ENCODE data around the gene TMTC1. TPM values are rescaled to one million over a fixed set of nuclear protein-coding genes. Genes with fewer than 3 reads are reported as not detected.

Gene TMTC1
- total RNA-seq (10 to 100 TPM; 29.3 to 82.2 (median 45.7) TPM), polyA plus RNA-seq (10 to 100 TPM in 1 of 3 donors, 1 to 10 TPM in 2; 5.1 to 24.9 (median 7.3) TPM)
- long read RNA-seq, donor 1, full-length matches to known transcripts, result 2 of 2 reads
- long read RNA-seq, donor 1, partial matches to known transcripts, result 0 of 2 reads
- long read RNA-seq, donor 1, other reads (novel, unspliced or antisense), result 0 of 2 reads
- long read RNA-seq, donor 2, partial matches to known transcripts, result 0 of 1 reads
- long read RNA-seq, donor 2, other reads (novel, unspliced or antisense), result 0 of 1 reads
- long read RNA-seq, donor 3, partial matches to known transcripts, result 0 of 1 reads
- long read RNA-seq, donor 3, other reads (novel, unspliced or antisense), result 0 of 1 reads
- long read RNA-seq, donor 4, partial matches to known transcripts, result 0 of 1 reads
- long read RNA-seq, donor 4, other reads (novel, unspliced or antisense), result 1 of 1 reads
- long read RNA-seq, donor 5, full-length matches to known transcripts, result 20 of 32 reads
- long read RNA-seq, donor 5, partial matches to known transcripts, result 6 of 32 reads
- long read RNA-seq, donor 5, other reads (novel, unspliced or antisense), result 6 of 32 reads
- long read RNA-seq, donor 6, partial matches to known transcripts, result 0 of 3 reads
- long read RNA-seq, donor 6, other reads (novel, unspliced or antisense), result 3 of 3 reads
- long read RNA-seq, donor 7, result 0 reads
- long read RNA-seq, donor 8, full-length matches to known transcripts, result 8 of 8 reads
- long read RNA-seq, donor 8, partial matches to known transcripts, result 0 of 8 reads
- long read RNA-seq, donor 8, other reads (novel, unspliced or antisense), result 0 of 8 reads
- long read RNA-seq, donor 9, result 0 reads
- long read RNA-seq, donor 10, result 0 reads

GRCh38 chr12:29783773-29784666, at the start of gene TMTC1:
Gene TMTC1 (minus strand): TSS chr12:29783942. CDS start chr12:29783751, 191 bp downstream.
- Histone ChIP-seq H3K9me3 (replicated peaks in 1 of 3) (no peaks in the 10 kb centered on the region), H3K4me1 (replicated peaks in 1 of 2) (peaks cover 0 to 10% of the 10 kb centered on the region in 2 donors), H3K4me3 (peak within 1 kb of the TSS; percentile 18 to 90 (median 64)), H3K36me3 (replicated peaks in 1 of 2) (no peaks in the 10 kb centered on the region), H3K27me3 (no peaks in the 10 kb centered on the region), H3K27ac (peak within 1 kb of the TSS in 4 of 5 donors; percentile 66 to 90 (median 80))
- 1 to 9% (median 1%) methylated on average over 10 to 87 of the region's 87 CpGs for WGBS, 4 donors
- peak in 1 of 6 experiments; percentile 0 for TF ChIP-seq CTCF (IDR thresholded peaks at IDR 0.05)
- TF ChIP-seq POLR2A (IDR thresholded peaks at IDR 0.05), result peak in 1 of 2 donors; percentile 38
- peak; percentile 69 to 89 (median 77) for DNase-seq
- intact Hi-C loops (cut with DNase I), result loop anchor here in 1 of 2 donors (5.0 kb wide), 1 partner anchor 232 kb away; no protein-coding TSS in a partner anchor

- Histone ChIP-seq H3K9me3 (replicated peaks in 1 of 3) (no peaks in the 10 kb centered on the region), H3K27ac (no peak overlapping the region), H3K4me3 (no peak overlapping the region), H3K27me3 (no peaks in the 10 kb centered on the region), H3K36me3 (replicated peaks in 1 of 2) (no peaks in the 10 kb centered on the region), H3K4me1 (replicated peaks in 1 of 2) (no peaks in the 10 kb centered on the region)
- no peak for DNase-seq
- intact Hi-C loops (cut with DNase I), result no loop called here
- TF ChIP-seq CTCF (IDR thresholded peaks at IDR 0.05) (no peak), POLR2A (IDR thresholded peaks at IDR 0.05) (no peak)
- 71 to 89% (median 81%) methylated on average over 2 to 3 of the region's 3 CpGs for WGBS, 4 donors
These were observed 47.4 kb upstream of the TMTC1 start for GRCh38 chr12:29831173-29831572.

- H3K36me3 ChIP-seq (replicated peaks in 1 of 2), result no peaks in the 10 kb centered on the region
- TF ChIP-seq POLR2A (IDR thresholded peaks at IDR 0.05), result no peak
- TF ChIP-seq CTCF (IDR thresholded peaks at IDR 0.05), result no peak
- no peaks in the 10 kb centered on the region for H3K4me1 ChIP-seq (replicated peaks in 1 of 2)
- whole genome bisulfite sequencing, 4 donors, result 70 to 100% (median 77%) methylated on average over 1 of the region's 1 CpG
- intact Hi-C loops (cut with DNase I), result no loop called here
- H3K4me3 ChIP-seq, result no peak overlapping the region
- H3K27ac ChIP-seq, result no peak overlapping the region
- H3K9me3 ChIP-seq (replicated peaks in 1 of 3), result no peaks in the 10 kb centered on the region
- DNase-seq, result no peak
- H3K27me3 ChIP-seq, result no peaks in the 10 kb centered on the region
These were observed 46.6 kb upstream of the TMTC1 start for GRCh38 chr12:29830391-29830790.
